GM12891 (cell line): ENCODE results near the gene ATP8B1.

ENCODE experiments used
- POLR2AphosphoS5 ChIP-seq: IDR thresholded peaks from 2 replicates; pipeline ENCODE4 v1.6.1; 2011; ENCODE audit warnings: low read depth, low read length, control low read depth
- POU2F2 ChIP-seq: IDR thresholded peaks from 2 replicates; pipeline ENCODE4 v1.6.1; 2011; ENCODE audit warnings: low read depth, mild to moderate bottlenecking, control low read depth, low read length, moderate library complexity

GRCh38 chr18:57677262-57678211 is 125.6 kb downstream of the ATP8B1 start:
- TF ChIP-seq POLR2AphosphoS5 = no peak
- TF ChIP-seq POU2F2 = no peak
